Prostate gland (tissue), 2 donors: Measurements from ENCODE around the gene ZNF24. TPM values are rescaled to one million over a fixed set of nuclear protein-coding genes. Genes with fewer than 3 reads are reported as not detected.

Source experiments
- DNase-seq: peaks from one replicate; pipeline ENCODE4 v3.0.0-alpha.2; 2019; ENCODE audit warnings: low spot score
- H3K27ac ChIP-seq, 2 donors: fragments of 200-600 bp; sonication (generic); 2 replicates each; pipeline ENCODE4 v1.5.1; 2017 to 2019
- H3K27me3 ChIP-seq: fragments of 200-600 bp; sonication (generic); replicated peaks from 2 replicates; pipeline ENCODE4 v1.5.1; 2019; ENCODE audit not compliant: insufficient read depth
- H3K36me3 ChIP-seq, 2 donors: fragments of 200-600 bp; sonication (generic); 1 replicate in 1 of 2; 2 replicates in 1 of 2; pipeline versions ENCODE4 v1.5.1 to v1.8.1; 2017 to 2019
- H3K4me1 ChIP-seq: fragments of 200-600 bp; sonication (generic); replicated peaks from 2 replicates; pipeline ENCODE4 v1.5.1; 2019
- H3K4me3 ChIP-seq, 2 donors: fragments of 200-600 bp; sonication (generic); 2 replicates each; pipeline ENCODE4 v1.5.1; 2017 to 2019
- H3K9me3 ChIP-seq: fragments of 200-600 bp; sonication (generic); 2 replicates; pipeline ENCODE4 v1.5.1; 2017
- CTCF ChIP-seq, 4 experiments: fragments of 200-600 bp in 2 of 4; fragments of 450-650 bp in 2 of 4; sonication (generic) in 2 of 4; IDR thresholded peaks; 1 replicate in 3 of 4; 2 replicates in 1 of 4; pipeline ENCODE4 v1.5.1; 2016 to 2019; ENCODE audit warnings: antibody characterized with exemption in 4 of 4, mild to moderate bottlenecking in 2 of 4, moderate library complexity in 2 of 4
- POLR2A ChIP-seq: fragments of 450-650 bp; IDR thresholded peaks from one replicate; pipeline ENCODE4 v1.6.1; 2016; ENCODE audit warnings: antibody characterized with exemption, mild to moderate bottlenecking
- POLR2AphosphoS5 ChIP-seq: sonication (generic); formaldehyde crosslinking; IDR thresholded peaks from one replicate; pipeline ENCODE4 v1.6.1; 2017; ENCODE audit warnings: antibody characterized with exemption
- whole genome bisulfite sequencing: methylation state at CpG from one replicate; pipeline ENCODE4 v1.1.5; 2018; 5-methylcytosine and 5-hydroxymethylcytosine counted together
- intact Hi-C: fragments of 100-400 bp; cut with DNase I; formaldehyde crosslinking; loops from one replicate; pipeline ENCODE4 v1.14.2; 2022
- total RNA-seq, 2 donors: library from RNA; depleted of rRNA; stranded (reverse); fragments of >200 nt; gene quantifications; one replicate each; pipeline ENCODE4 v1.1.0, GENCODE V29; 2016

Gene ZNF24
- total RNA-seq, 2 donors from 2014 or later, result 39.4 to 53.4 TPM

DNA sequence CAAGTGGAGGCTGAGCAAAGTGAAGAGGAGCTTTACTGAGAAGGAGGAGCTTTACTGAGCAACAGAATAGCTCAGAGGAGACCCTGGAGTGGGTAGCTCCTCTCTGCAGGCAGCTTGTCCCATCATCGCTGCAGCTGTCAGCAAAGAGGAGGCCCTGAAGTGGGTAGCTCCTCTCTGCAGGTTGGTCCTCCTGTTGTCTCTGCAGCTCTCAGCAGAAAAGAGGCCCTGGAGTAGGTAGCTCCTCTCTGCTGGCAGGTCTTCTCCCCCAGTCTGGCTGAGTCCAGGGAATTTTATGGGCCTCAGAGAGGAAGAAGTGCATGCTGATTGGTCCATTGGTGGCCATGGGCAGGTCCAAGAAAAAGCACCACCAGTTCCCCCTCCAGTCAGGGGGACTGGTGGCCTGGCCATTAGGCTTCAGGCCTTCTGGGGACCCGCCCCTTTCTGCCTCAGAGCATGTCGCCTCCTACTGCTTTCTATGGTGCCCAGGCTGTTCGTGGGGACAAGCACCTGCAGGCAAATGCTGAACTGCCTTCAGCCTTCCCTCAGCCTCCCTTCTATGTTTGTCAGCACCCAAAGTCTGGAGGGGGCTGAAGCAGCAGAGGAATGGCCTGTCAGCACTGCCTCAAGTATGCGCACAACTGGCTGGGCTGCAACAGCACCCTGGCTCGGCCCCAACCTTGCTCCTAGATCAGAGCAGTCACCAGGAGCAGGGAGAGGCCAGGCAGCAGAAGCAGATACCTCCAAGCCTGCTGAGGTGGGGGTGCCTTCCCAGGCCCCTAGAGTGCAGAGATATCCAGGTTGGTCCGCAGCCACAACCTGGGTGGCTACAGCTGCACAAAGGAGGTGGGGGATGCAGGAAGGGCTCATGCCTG, 60.1 kb downstream of the ZNF24 start:
- WGBS, result 92% methylated on average over 7 of the region's 7 CpGs
- intact Hi-C loops, result no loop called here
- no peak for DNase-seq
- H3K9me3 ChIP-seq, result no peaks in the 10 kb centered on the region
- no peak overlapping the region for H3K27ac ChIP-seq
- no peaks in the 10 kb centered on the region for H3K4me1 ChIP-seq
- no peaks in the 10 kb centered on the region for H3K27me3 ChIP-seq
- TF ChIP-seq CTCF (IDR thresholded peaks at IDR 0.05) (no peak), POLR2A (no peak), POLR2AphosphoS5 (no peak)
- no peaks in the 10 kb centered on the region for H3K36me3 ChIP-seq
- no peak overlapping the region for H3K4me3 ChIP-seq

GRCh38 chr18:35282353-35282752, 61.9 kb downstream of the ZNF24 start:
- intact Hi-C loops, result no loop called here
- 100% methylated on average over 1 of the region's 1 CpG for whole genome bisulfite sequencing
- H3K4me3 ChIP-seq, result no peak overlapping the region
- DNase-seq, result no peak
- H3K4me1 ChIP-seq, result no peaks in the 10 kb centered on the region
- no peaks in the 10 kb centered on the region for H3K36me3 ChIP-seq
- TF ChIP-seq CTCF (IDR thresholded peaks at IDR 0.05) (no peak), POLR2AphosphoS5 (no peak)
- H3K9me3 ChIP-seq, result no peaks in the 10 kb centered on the region
- no peaks in the 10 kb centered on the region for H3K27me3 ChIP-seq
- no peak overlapping the region for H3K27ac ChIP-seq

Other genes with a start within 250 kb of the ZNF24 start
- gene ZNF397, start 103.4 kb downstream of the ZNF24 start, total RNA-seq, result 10 to 100 TPM; 32.9 TPM
- 10 to 100 TPM; 18.3 to 21.3 TPM for gene ZSCAN30, start 54.2 kb downstream of the ZNF24 start, total RNA-seq
- 1 to 10 TPM; 1.6 to 3.9 TPM for gene ZNF396, start 32.9 kb upstream of the ZNF24 start, total RNA-seq
- 10 to 100 TPM in 1 of 2 donors, 1 to 10 TPM in 1; 5.0 to 26.4 TPM for gene INO80C, start 153.5 kb upstream of the ZNF24 start, total RNA-seq
- gene GALNT1, start 237.3 kb upstream of the ZNF24 start, total RNA-seq, result 10 to 100 TPM; 40.2 to 50.6 TPM